Neural progenitor cell (in vitro differentiated cells): ENCODE results near the gene WRAP53. TPM values are rescaled to one million over a fixed set of nuclear protein-coding genes. Genes with fewer than 3 reads are reported as not detected.

Experiments
- DNase-seq: peaks from one replicate; pipeline ENCODE4 v3.0.0-alpha.2; 2016; ENCODE audit warnings: low spot score
- H2AFZ ChIP-seq: fragments of 200-600 bp; sonication (generic); replicated peaks from 2 replicates; pipeline ENCODE4 v1.6.1; 2016; ENCODE audit warnings: antibody characterized with exemption
- H3F3A ChIP-seq: fragments of 200-600 bp; sonication (generic); 2 replicates; pipeline ENCODE4 v1.6.1; 2016; ENCODE audit warnings: antibody characterized with exemption, low read depth
- H3K27ac ChIP-seq: fragments of 200-600 bp; sonication (generic); 2 replicates; pipeline ENCODE4 v1.5.1; 2016; ENCODE audit warnings: mild to moderate bottlenecking
- H3K27me3 ChIP-seq: fragments of 200-600 bp; sonication (generic); 2 replicates; pipeline ENCODE4 v1.6.1; 2016; ENCODE audit warnings: mild to moderate bottlenecking, moderate library complexity
- H3K36me3 ChIP-seq: fragments of 200-600 bp; sonication (generic); 2 replicates; pipeline ENCODE4 v1.5.1; 2016
- H3K4me1 ChIP-seq: fragments of 200-600 bp; sonication (generic); 2 replicates; pipeline ENCODE4 v1.6.1; 2016; ENCODE audit warnings: mixed run types
- H3K4me2 ChIP-seq: fragments of 200-600 bp; sonication (generic); 2 replicates; pipeline ENCODE4 v1.6.1; 2016
- H3K4me3 ChIP-seq: fragments of 200-600 bp; sonication (generic); 2 replicates; pipeline ENCODE4 v1.5.1; 2016
- H3K79me2 ChIP-seq: fragments of 200-600 bp; sonication (generic); 2 replicates; pipeline ENCODE4 v1.6.1; 2016; ENCODE audit warnings: low read depth
- H3K9ac ChIP-seq: fragments of 200-600 bp; sonication (generic); 2 replicates; pipeline ENCODE4 v1.6.1; 2016
- H3K9me3 ChIP-seq: fragments of 200-600 bp; sonication (generic); 2 replicates; pipeline ENCODE4 v1.5.1; 2016; ENCODE audit warnings: low read depth
- H4K20me1 ChIP-seq: fragments of 200-600 bp; sonication (generic); 2 replicates; pipeline ENCODE4 v1.6.1; 2016; ENCODE audit warnings: low read depth
- H3K27ac Mint-ChIP-seq: 3 replicates; pipeline ENCODE4 v1.8.0; 2021; ENCODE audit warnings: mixed read lengths
- H3K27me3 Mint-ChIP-seq: 2 replicates; pipeline ENCODE4 v1.8.0; 2022; ENCODE audit warnings: low read depth, mild to moderate bottlenecking, inconsistent platforms, moderate library complexity, mixed read lengths; ENCODE audit not compliant: insufficient read depth
- H3K36me3 Mint-ChIP-seq: 3 replicates; pipeline ENCODE4 v1.8.0; 2021; ENCODE audit warnings: mixed read lengths
- H3K4me1 Mint-ChIP-seq: 3 replicates; pipeline ENCODE4 v1.8.0; 2021; ENCODE audit warnings: mixed read lengths
- H3K4me3 Mint-ChIP-seq: 3 replicates; pipeline ENCODE4 v1.8.0; 2021; ENCODE audit warnings: mild to moderate bottlenecking, moderate library complexity, mixed read lengths
- H3K9me3 Mint-ChIP-seq: 3 replicates; pipeline ENCODE4 v1.8.0; 2020; ENCODE audit warnings: mixed read lengths
- EZH2 ChIP-seq: fragments of 200-600 bp; sonication (generic); IDR thresholded peaks from 2 replicates; pipeline ENCODE4 v1.6.1; 2017; ENCODE audit warnings: antibody characterized with exemption, mild to moderate bottlenecking, moderate library complexity
- EZH2phosphoT487 ChIP-seq: fragments of 200-600 bp; sonication (generic); IDR thresholded peaks from 2 replicates; pipeline ENCODE4 v1.6.1; 2017; ENCODE audit warnings: antibody characterized with exemption
- total RNA-seq: library from RNA; depleted of rRNA; stranded (reverse); fragments of >200 nt; gene quantifications from 2 replicates; pipeline ENCODE4 v1.2.3, GENCODE V29; 2015; ENCODE audit warnings: low replicate concordance
- TF ChIP-seq, protein P1 (sequence below): fragments of 200-600 bp; sonication (generic); IDR thresholded peaks from 2 replicates; pipeline ENCODE4 v1.5.1; 2017; ENCODE audit warnings: antibody characterized with exemption, mild to moderate bottlenecking

Gene WRAP53
- total RNA-seq, 1 donor from 2014 or later = 12.6 TPM

- no peaks in the 10 kb centered on the region for H3K36me3 Mint-ChIP-seq
- no peak overlapping the region for H3K4me3 ChIP-seq
- no peak overlapping the region for H3K27ac Mint-ChIP-seq
- DNase-seq = no peak
- H3F3A ChIP-seq = no peaks in the 10 kb centered on the region
- H4K20me1 ChIP-seq = no peaks in the 10 kb centered on the region
- H3K4me1 Mint-ChIP-seq = peaks cover 10% of the 10 kb centered on the region
- H3K9me3 ChIP-seq = no peaks in the 10 kb centered on the region
- no peak overlapping the region for H3K4me2 ChIP-seq
- H3K4me1 ChIP-seq = no peaks in the 10 kb centered on the region
- H3K27me3 ChIP-seq = no peaks in the 10 kb centered on the region
- H3K27ac ChIP-seq = no peak overlapping the region
- no peak overlapping the region for H2AFZ ChIP-seq
- H3K9me3 Mint-ChIP-seq = no peaks in the 10 kb centered on the region
- no peak overlapping the region for H3K4me3 Mint-ChIP-seq
- TF ChIP-seq EZH2 (no peak), EZH2phosphoT487 (no peak)
- TF ChIP-seq, protein P1, sequence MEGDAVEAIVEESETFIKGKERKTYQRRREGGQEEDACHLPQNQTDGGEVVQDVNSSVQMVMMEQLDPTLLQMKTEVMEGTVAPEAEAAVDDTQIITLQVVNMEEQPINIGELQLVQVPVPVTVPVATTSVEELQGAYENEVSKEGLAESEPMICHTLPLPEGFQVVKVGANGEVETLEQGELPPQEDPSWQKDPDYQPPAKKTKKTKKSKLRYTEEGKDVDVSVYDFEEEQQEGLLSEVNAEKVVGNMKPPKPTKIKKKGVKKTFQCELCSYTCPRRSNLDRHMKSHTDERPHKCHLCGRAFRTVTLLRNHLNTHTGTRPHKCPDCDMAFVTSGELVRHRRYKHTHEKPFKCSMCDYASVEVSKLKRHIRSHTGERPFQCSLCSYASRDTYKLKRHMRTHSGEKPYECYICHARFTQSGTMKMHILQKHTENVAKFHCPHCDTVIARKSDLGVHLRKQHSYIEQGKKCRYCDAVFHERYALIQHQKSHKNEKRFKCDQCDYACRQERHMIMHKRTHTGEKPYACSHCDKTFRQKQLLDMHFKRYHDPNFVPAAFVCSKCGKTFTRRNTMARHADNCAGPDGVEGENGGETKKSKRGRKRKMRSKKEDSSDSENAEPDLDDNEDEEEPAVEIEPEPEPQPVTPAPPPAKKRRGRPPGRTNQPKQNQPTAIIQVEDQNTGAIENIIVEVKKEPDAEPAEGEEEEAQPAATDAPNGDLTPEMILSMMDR = no peak
- H3K27me3 Mint-ChIP-seq = peaks cover 3% of the 10 kb centered on the region
- no peaks in the 10 kb centered on the region for H3K79me2 ChIP-seq
- no peak overlapping the region for H3K9ac ChIP-seq
- no peaks in the 10 kb centered on the region for H3K36me3 ChIP-seq
These were observed 62.1 kb downstream of the WRAP53 start for GRCh38 chr17:7750321-7750821.

Other genes starting within 250 kb of the WRAP53 start
- gene FGF11, start 249.0 kb upstream of the WRAP53 start, total RNA-seq = 7.6 and 14.9 TPM in 2 replicates
- 7.4 and 7.5 TPM in 2 replicates for gene CHRNB1, start 243.4 kb upstream of the WRAP53 start, total RNA-seq
- gene ZBTB4, start 208.8 kb upstream of the WRAP53 start, total RNA-seq = 5.4 and 15.5 TPM in 2 replicates
- not detected in 2 replicates for gene SLC35G6, start 207.0 kb upstream of the WRAP53 start, total RNA-seq
- 32.7 and 51.4 TPM in 2 replicates for gene POLR2A, start 204.1 kb upstream of the WRAP53 start, total RNA-seq
- 0.75 and 2.4 TPM in 2 replicates for gene TNFSF12, start 139.4 kb upstream of the WRAP53 start, total RNA-seq
- gene TNFSF13, start 129.7 kb upstream of the WRAP53 start, total RNA-seq = 0.37 TPM in 1 of 2 replicates, not detected in the other
- 87.9 and 91.6 TPM in 2 replicates for gene SENP3, start 126.6 kb upstream of the WRAP53 start, total RNA-seq
- 0.95 TPM in 1 of 2 replicates, not detected in the other for gene CD68, start 108.8 kb upstream of the WRAP53 start, total RNA-seq
- 167 and 177 TPM in 2 replicates for gene MPDU1, start 104.6 kb upstream of the WRAP53 start, total RNA-seq
- 0.51 and 7.6 TPM in 2 replicates for gene SOX15, start 98.4 kb upstream of the WRAP53 start, total RNA-seq
- gene FXR2, start 73.6 kb upstream of the WRAP53 start, total RNA-seq = 42.7 and 65.5 TPM in 2 replicates
- gene SAT2, start 60.7 kb upstream of the WRAP53 start, total RNA-seq = 34.6 and 56.6 TPM in 2 replicates
- 0.46 TPM in 1 of 2 replicates, not detected in the other for gene SHBG, start 58.3 kb upstream of the WRAP53 start, total RNA-seq
- 0.37 and 1.4 TPM in 2 replicates for gene ATP1B2, start 37.6 kb upstream of the WRAP53 start, total RNA-seq
- gene TP53, start 987 bp upstream of the WRAP53 start, total RNA-seq = 54.9 and 69.7 TPM in 2 replicates
- gene EFNB3, start 16.7 kb downstream of the WRAP53 start, total RNA-seq = 5.8 and 17.7 TPM in 2 replicates
- gene DNAH2, start 29.3 kb downstream of the WRAP53 start, total RNA-seq = 0.09 and 0.28 TPM in 2 replicates
- 6.8 and 12.3 TPM in 2 replicates for gene KDM6B, start 145.7 kb downstream of the WRAP53 start, total RNA-seq
- 13.8 and 53.7 TPM in 2 replicates for gene TMEM88, start 166.6 kb downstream of the WRAP53 start, total RNA-seq
- gene NAA38, start 169.1 kb downstream of the WRAP53 start, total RNA-seq = 8.6 and 27.4 TPM in 2 replicates
- gene CYB5D1, start 169.5 kb downstream of the WRAP53 start, total RNA-seq = 11.5 and 12.9 TPM in 2 replicates
- gene CHD3, start 200.3 kb downstream of the WRAP53 start, total RNA-seq = 12.8 and 28.0 TPM in 2 replicates
- gene RNF227, start 227.8 kb downstream of the WRAP53 start, total RNA-seq = 4.0 and 4.8 TPM in 2 replicates
- 1.0 and 2.7 TPM in 2 replicates for gene KCNAB3, start 241.4 kb downstream of the WRAP53 start, total RNA-seq
- gene TRAPPC1, start 243.5 kb downstream of the WRAP53 start, total RNA-seq = 9.8 and 30.9 TPM in 2 replicates
- gene CNTROB, start 243.7 kb downstream of the WRAP53 start, total RNA-seq = 21.2 and 48.8 TPM in 2 replicates